Epithelial cell of esophagus (primary cell): ENCODE results near the gene COQ7.

Source experiments
- DNase-seq: peaks from one replicate; pipeline ENCODE4 v3.0.0; 2010; ENCODE audit warnings: low read depth
- H3K4me3 ChIP-seq: 2 replicates; pipeline ENCODE4 v1.5.1; 2011; ENCODE audit warnings: mild to moderate bottlenecking, low read length, control low read depth
- TF ChIP-seq, protein P1 (sequence below): IDR thresholded peaks from 2 replicates; pipeline ENCODE4 v1.5.1; 2011; ENCODE audit warnings: low read depth, mild to moderate bottlenecking, low read length, control low read depth, inconsistent platforms; ENCODE audit not compliant: insufficient read depth; ENCODE audit errors: missing control alignments

Gene COQ7

DNA sequence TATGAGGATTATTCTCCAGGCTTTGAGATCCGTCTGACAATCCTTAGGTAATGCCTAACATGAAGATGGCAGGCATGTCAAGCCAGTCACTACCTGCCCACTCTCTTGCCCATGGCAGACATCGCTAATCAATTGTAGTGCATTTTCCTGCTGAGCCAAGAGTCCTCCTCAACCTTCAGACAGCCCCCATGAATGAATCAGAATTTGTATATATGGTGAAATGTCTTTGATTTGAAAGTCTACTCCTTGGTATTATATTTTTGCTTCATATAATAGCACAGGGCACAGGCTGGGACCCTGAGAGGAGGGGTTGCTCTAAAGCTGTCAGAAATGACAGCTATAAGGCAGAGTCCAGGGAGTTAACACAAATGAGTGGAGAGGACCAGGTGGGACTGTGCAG is 27.0 kb upstream of the COQ7 start:
- DNase-seq, result no peak
- no peak overlapping the region for H3K4me3 ChIP-seq
- TF ChIP-seq, protein P1, sequence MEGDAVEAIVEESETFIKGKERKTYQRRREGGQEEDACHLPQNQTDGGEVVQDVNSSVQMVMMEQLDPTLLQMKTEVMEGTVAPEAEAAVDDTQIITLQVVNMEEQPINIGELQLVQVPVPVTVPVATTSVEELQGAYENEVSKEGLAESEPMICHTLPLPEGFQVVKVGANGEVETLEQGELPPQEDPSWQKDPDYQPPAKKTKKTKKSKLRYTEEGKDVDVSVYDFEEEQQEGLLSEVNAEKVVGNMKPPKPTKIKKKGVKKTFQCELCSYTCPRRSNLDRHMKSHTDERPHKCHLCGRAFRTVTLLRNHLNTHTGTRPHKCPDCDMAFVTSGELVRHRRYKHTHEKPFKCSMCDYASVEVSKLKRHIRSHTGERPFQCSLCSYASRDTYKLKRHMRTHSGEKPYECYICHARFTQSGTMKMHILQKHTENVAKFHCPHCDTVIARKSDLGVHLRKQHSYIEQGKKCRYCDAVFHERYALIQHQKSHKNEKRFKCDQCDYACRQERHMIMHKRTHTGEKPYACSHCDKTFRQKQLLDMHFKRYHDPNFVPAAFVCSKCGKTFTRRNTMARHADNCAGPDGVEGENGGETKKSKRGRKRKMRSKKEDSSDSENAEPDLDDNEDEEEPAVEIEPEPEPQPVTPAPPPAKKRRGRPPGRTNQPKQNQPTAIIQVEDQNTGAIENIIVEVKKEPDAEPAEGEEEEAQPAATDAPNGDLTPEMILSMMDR, result no peak

DNA sequence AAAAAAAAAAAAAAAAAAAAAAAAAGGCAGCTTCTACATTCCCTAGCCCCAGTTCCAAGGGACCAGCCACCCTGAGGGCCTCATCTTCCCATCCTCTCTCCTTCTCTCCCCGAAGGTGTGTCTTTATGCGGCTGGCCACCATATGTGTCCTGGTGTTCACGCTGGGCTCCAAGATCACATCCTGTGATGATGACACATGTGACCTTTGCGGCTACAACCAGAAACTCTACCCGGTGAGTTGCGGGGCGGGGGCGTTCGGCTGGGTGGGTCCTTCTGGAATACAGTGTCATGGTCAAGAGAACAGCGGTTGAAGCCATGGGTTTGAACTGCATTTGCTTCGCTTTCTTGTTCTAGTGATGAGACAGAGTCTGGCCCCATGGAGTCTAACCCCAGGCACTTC is 22.6 kb upstream of the COQ7 start:
- no peak overlapping the region for H3K4me3 ChIP-seq
- TF ChIP-seq, protein P1, result no peak
- DNase-seq, result no peak

DNA sequence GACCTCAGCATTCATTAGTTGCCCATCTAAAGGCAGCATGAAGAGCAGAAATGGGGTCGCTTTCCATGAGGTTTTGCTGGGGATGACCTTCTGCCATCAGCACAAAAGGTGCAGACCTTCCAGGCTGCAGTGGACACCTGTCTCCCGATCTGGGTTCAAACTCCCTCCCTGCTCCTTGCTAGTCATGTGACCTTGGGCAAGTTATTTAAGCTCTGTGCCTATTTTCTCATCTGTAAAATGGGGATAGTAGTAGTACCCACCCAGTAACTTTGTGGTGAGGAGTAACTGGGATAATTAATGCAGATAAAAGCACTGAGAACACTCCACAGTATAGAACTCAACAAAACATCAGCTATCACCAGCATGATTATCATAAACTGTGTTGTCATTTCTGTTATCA is 21.4 kb upstream of the COQ7 start:
- no peak overlapping the region for H3K4me3 ChIP-seq
- TF ChIP-seq, protein P1, result no peak
- DNase-seq, result no peak

DNA sequence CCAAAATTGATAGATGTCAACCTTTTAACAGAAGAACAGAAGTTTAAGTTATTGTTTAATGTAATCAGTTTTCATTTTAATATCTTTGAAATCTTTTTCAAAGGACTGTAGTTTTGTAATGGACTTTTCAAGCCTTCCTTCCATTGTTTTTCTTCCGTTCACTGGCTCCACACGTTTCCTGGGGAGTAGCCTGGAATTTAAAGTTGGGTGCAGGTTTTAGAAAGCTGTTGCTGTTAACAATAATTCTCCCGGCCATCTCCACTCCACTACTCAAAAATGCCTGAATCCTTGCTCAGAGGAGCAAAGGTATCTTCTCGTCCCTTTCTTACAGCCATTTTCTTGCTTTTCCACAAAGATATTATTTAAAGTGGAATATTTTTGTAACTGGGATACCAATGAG is 4.7 kb upstream of the COQ7 start:
- H3K4me3 ChIP-seq, result no peak overlapping the region
- TF ChIP-seq, protein P1, result no peak
- DNase-seq, result no peak

DNA sequence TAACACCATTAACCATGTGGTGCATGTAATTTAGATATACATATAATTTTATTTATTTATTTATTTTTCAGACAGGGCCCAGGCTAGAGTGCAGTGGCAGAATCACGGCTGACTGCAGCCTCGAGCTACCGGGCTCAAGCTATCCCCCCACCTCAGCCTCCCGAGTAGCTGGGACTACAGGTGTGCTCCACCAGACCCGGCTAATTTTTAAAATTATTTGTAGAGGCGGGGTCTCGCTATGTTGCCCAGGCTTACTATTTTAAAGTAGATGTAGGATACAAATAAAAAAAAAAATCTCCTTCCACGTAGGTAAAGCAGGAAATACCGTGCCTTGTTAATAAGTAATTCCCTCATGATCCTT is 446 bp upstream of the COQ7 start:
- DNase-seq, result no peak
- TF ChIP-seq, protein P1, result no peak
- peak overlapping the region; percentile 87 for H3K4me3 ChIP-seq

DNA sequence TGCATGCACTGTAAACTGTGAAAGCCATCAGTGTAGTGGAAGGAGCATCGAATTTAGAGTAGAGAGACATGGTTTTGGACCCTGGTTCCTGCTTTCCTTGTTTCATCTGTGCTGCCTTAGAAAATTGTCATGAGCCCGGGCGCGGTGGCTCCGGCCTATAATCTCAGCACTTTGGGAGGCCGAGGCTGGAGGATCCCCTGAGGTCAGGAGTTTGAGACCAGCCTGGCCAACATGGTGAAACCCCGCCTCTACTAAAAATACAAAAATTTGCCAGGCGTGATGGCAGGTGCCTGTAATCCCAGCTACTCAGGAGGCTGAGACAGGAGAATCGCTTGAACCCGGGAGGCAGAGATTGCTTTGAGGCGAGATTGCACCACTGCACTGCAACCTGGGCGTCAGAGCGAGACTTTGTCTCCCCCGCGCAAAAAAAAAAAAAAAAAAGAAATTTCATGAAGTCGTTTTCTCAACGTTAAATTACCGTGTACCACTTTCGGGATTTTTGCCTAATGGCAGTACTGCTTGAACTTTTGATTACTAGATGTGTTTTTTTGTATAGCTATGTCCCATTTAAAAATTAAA is 912 bp downstream of the COQ7 start:
- TF ChIP-seq, protein P1, result no peak
- no peak for DNase-seq
- peak overlapping the region; percentile 87 for H3K4me3 ChIP-seq
